ENCODE measurements around the gene CFAP210.
"Not testable (repeated sequence)": the region's sequence is repeated elsewhere in the genome, so short reads cannot be mapped to it uniquely, and the experiment has no call there.

Gene CFAP210

DNA sequence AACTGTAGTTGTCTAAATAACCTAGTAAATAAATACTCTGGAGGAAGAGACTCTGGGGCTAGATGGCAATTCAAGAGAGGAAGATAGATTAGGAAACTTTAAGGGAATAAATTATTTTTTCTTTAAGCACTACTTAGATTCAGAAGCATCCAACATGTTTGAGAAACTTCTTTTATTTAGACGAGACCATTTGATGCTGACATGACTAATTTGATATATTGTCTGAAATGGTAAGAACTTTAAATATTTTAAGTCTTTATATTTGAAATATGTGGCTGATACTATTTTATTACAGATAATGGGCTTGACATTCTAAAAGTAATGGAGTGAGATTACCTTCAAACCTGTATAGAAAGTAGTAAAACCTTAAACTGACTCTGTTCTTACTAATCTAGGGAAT is 73.7 kb downstream of the CFAP210 start:
- DNase-seq (ENCODE audit: low read depth), result no peak

- no peak for DNase-seq (ENCODE audit: low read depth)
Observed at GRCh38 chr2:169619946-169620345, 74.3 kb downstream of the CFAP210 start.

- not testable (repeated sequence) for DNase-seq (ENCODE audit: low read depth)
Observed at GRCh38 chr2:169615982-169616381, 78.2 kb downstream of the CFAP210 start.

- no peak for DNase-seq (ENCODE audit: low read depth)
Observed at GRCh38 chr2:169613876-169614275, 80.3 kb downstream of the CFAP210 start.

GRCh38 chr2:169609264-169609663 is 84.9 kb downstream of the CFAP210 start:
- no peak for DNase-seq (ENCODE audit: low read depth)

DNA sequence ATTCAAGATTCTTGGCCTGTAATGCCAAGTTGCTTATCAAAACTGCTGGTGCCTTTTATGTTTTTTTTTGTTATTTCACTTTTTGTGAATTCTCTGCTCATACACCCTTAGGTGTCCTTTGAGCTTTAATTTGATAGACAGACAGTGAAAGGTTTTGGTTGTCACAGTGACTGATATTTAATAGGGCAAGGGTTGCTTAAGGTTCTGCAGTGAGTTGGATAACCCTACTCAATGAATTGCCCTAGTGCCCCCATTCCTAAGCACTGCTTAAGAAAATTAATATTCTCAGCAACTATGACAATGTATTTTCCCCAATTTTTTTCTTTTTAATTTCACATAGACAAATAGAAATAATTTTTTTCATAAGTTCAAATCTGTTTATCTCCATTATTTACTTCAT is 94.6 kb downstream of the CFAP210 start:
- DNase-seq (ENCODE audit: low read depth), result no peak

DNA sequence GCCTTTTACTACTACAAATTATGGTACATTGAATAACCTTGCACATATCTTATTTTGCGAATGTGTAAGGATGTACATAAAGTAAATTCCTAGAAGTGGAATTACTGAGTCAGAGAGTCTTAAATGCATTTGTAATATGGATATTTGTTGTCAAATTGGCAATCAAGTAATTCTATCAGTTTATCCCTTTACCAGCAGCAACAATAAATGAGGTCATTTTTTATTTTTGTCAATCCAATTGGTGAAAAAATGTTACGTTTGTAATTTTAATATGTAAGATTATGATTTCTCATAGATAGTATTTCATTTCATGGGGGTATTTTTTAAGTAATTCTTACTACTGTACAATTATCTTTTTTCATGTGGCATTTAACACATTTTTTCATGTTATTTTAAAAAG is 95.2 kb downstream of the CFAP210 start:
- no peak for DNase-seq (ENCODE audit: low read depth)

GRCh38 chr2:169596546-169596945 is 97.7 kb downstream of the CFAP210 start:
- not testable (repeated sequence) for DNase-seq (ENCODE audit: low read depth)
